Thyroid gland (tissue), 4 donors: ENCODE results near the gene UNC13D.
"Not testable (repeated sequence)": the region's sequence is repeated elsewhere in the genome, so short reads cannot be mapped to it uniquely, and the experiment has no call there.

ENCODE experiments used
- CTCF ChIP-seq, 6 experiments: fragments of 200-600 bp in 3 of 6; fragments of 450-650 bp in 3 of 6; sonication (generic) in 3 of 6; IDR thresholded peaks; one replicate each; pipeline ENCODE4 v1.5.1; 2016 to 2019; ENCODE audit warnings: antibody characterized with exemption in 6 of 6, mild to moderate bottlenecking in 2 of 6, inconsistent platforms in 1 of 6, moderate library complexity in 1 of 6
- POLR2A ChIP-seq, 2 donors: fragments of 450-650 bp; IDR thresholded peaks; one replicate each; pipeline ENCODE4 v1.6.1; 2017; ENCODE audit warnings: antibody characterized with exemption in 2 of 2, mild to moderate bottlenecking in 2 of 2, moderate library complexity in 1 of 2

GRCh38 chr17:75865404-75866188 is 21.4 kb upstream of the UNC13D start:
- not testable (repeated sequence) for TF ChIP-seq CTCF, POLR2A (IDR thresholded peaks at IDR 0.05)
